HG02610 (cell line): Measurements from ENCODE around the gene MBL2.

Experiments
- ATAC-seq: cut with Tn5 transposase; IDR thresholded peaks from one replicate; pipeline ENCODE4 v1.9.1; 2021; ENCODE audit warnings: mild to moderate bottlenecking, moderate library complexity; ENCODE audit not compliant: unreplicated experiment

Gene MBL2

DNA sequence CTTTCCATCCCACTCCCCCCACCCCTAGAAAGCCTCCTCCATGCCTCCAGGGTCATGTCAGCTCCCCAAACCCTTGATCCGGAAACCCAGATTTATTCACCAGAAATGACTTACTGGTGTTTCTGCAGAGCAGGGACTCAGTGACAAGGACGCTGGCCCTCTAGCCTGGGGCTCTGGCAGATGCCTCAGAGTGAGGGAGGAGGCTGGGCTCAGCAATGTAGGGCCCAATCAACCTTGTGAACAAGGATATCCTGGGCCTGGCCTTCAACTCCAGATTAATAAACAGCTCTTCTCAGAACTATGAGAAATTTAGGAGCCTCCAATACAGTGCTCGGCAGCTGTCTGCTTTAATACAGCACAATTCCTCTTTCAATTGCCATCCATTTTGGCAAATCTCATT lies at the start of gene MBL2:
TSS of gene MBL2 (minus strand) at position 162 of the 400 bp plus-strand sequence. CDS start 1,149 bp downstream, outside the sequence.
- ATAC-seq = no peak

- no peak for ATAC-seq
These were observed 47.7 kb upstream of the MBL2 start for GRCh38 chr10:52820309-52820708.

GRCh38 chr10:52818019-52818418 lies 45.4 kb upstream of the MBL2 start:
- ATAC-seq = peak; percentile 97

DNA sequence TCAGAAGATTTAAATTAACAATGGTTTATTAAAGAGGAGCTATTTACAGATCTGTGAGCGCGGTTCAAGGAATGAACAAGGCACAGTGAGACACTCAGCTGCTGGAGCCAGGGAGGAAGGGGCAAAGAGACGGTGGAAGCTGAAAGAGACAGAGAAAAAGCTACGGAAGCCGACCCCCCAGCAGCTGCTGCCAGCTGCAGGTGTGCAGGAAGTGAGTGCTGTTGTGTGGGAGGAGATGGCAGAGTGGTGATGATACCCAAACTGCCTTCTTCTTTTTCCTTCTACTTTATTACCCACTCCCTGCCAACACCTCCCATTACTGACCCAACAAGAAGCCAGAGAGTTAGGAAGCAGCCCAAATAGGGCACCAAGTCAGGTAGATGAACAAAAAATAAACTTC lies 41.9 kb upstream of the MBL2 start:
- no peak for ATAC-seq

GRCh38 chr10:52811776-52812175 lies 39.2 kb upstream of the MBL2 start:
- no peak for ATAC-seq

GRCh38 chr10:52810761-52811160 lies 38.2 kb upstream of the MBL2 start:
- no peak for ATAC-seq

GRCh38 chr10:52807803-52808202 lies 35.2 kb upstream of the MBL2 start:
- ATAC-seq = peak; percentile 66

GRCh38 chr10:52805414-52806285 lies 33.1 kb upstream of the MBL2 start:
- ATAC-seq = no peak

DNA sequence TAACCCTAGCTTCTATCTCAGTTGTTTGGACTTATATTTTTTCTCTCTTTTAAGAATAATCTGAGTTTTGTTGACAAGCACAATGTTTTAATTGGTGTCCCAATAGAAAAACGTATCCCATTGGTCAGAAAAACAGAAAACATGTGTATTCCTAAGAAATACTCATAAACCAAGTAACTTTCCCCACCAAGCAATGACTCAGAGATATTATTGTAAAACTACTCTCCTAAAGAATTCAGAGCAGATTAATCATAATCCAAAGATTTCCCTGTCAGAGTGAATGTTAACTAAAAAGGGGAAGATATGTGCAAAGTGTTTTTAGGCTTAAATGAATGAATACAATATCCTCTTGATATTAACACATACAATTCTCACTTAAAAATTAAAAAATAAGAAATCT lies 29.4 kb upstream of the MBL2 start:
- ATAC-seq = no peak

GRCh38 chr10:52786098-52786497 lies 13.5 kb upstream of the MBL2 start:
- ATAC-seq = no peak

- no peak for ATAC-seq
These were observed 12.8 kb upstream of the MBL2 start for GRCh38 chr10:52785418-52785817.

DNA sequence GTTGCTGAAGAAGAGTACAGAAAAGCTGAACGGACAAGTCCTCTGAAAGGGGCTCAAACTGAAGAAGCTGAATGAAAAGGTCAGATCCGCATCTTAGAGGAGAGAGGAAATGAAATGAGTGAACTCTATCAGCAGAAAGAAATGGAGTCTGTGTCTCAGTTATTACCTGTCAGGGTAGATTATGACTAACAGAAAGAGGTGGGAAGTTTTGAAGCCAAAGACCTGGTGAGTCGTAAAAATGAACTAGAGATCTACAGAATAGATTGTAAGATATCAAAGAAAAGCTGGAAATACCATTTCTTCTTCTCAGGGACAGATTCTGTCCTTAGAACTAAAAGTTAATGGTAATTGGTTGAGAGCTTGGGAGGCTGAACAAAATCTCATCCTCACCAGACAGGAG lies 11.1 kb upstream of the MBL2 start:
- ATAC-seq = no peak

- no peak for ATAC-seq
These were observed 10.0 kb upstream of the MBL2 start for GRCh38 chr10:52782554-52782953.

DNA sequence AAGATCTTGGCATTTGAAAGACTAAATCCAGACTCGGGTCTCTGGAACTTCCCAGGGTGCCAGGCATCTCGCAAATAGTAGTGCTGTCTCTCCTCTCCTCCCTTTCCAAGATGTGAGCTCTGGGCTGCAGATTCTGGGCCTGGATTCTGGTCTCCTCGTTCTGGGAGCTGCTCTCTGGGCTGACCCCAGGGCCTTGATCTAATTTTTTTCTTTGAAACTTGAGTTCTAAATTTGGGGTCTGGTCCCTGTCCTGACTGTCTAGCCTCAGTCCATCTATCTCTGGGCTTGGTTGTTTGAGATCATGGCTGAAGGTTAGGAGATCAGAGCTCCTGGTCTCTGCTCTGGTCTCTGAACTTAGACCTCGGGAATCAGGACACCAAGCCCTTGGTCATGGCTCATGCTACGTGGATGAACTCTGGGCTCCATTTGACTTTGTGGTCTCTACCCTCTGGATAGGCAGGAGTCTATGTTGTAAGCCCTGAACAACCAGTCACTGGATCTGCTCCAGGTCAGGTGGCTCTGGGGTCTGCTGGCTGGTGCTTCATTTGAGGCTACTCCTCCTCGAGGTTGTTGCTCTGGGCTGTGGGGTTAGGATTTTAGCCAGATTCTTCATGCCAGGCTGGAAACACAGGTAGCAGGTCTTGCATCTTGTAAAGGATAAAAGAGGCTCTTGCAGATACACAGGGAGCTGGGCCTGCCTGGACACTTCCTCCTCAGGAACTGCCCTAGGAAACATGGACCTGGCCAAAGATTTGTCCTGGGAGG lies 8.0 kb upstream of the MBL2 start:
- no peak for ATAC-seq

DNA sequence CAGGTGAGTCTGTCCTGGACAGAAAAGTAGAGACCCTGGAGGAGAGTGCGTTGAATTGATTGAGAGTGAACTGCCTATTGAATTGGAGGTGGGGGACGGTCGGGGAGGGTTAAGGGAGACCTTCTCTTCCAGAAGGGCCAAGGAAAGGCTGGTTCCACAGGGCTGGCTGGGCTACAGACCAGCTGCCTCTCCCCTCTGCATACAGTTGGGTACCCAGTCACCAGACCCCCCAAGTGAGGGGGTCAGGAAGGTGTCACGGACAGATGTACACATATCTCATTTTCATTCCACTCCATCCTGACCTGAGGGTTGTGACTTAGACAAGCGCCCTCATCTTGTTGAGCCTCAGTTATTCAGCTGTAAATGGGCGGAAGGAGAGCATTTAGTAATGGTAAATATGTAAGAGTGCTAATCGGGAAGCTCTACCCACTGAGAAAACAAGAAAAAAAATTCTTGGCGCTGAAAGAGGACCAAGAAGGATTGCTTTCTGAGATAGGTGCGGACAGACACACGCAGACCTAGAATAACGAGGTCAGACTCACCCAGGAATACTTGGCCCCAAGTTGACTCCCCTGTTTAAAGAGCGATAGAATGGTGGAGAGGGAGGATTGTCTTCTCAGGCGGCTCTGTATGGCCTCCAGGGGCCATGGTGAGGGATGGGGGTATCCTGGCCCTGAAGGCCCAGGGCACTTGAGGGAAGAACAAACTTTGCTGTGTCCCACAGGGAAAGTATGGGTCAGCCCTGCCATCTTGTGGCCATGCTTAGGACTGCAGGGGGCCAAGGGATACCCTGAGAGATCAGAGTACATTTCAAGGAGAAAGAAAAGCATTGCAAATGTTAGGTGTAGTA lies 7.2 kb upstream of the MBL2 start:
- ATAC-seq = peak; percentile 95

- ATAC-seq = no peak
These were observed 6.2 kb upstream of the MBL2 start for GRCh38 chr10:52778511-52779392.

GRCh38 chr10:52777414-52777813 lies 4.8 kb upstream of the MBL2 start:
- ATAC-seq = no peak

GRCh38 chr10:52776471-52776903 lies 3.9 kb upstream of the MBL2 start:
- ATAC-seq = no peak

GRCh38 chr10:52775132-52775647 lies 2.6 kb upstream of the MBL2 start:
- no peak for ATAC-seq

DNA sequence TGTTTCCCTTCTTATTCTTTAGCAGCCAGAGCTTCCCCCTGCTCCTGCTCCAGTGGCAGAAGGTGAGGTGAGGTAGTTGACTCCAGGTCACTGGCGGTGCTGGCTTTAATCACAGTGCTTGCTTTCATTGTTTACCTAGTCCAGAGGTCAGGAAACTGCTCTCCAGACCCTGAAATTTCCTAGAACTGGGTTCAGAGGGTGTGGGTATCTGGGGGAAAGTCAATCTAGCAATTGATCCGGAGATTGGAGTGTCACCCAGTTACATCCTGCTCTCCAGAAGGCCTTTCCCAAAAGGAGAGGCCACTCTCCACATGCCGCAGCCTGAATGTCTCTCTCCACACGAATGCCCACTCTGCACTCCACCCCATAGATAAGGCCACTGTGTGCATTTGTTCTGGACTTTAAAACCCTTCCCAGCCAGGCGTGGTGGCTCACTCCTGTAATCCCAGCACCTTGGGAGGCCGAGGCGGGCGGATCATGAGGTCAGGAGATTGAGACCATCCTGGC lies 2.1 kb upstream of the MBL2 start:
- ATAC-seq = no peak
